ENCODE results near the gene CEL. TPM values are rescaled to one million over a fixed set of nuclear protein-coding genes. Genes with fewer than 3 reads are reported as not detected.

Gene CEL
- total RNA-seq, 2 experiments from 2014 or later: 2.4 to 2.8 TPM

DNA sequence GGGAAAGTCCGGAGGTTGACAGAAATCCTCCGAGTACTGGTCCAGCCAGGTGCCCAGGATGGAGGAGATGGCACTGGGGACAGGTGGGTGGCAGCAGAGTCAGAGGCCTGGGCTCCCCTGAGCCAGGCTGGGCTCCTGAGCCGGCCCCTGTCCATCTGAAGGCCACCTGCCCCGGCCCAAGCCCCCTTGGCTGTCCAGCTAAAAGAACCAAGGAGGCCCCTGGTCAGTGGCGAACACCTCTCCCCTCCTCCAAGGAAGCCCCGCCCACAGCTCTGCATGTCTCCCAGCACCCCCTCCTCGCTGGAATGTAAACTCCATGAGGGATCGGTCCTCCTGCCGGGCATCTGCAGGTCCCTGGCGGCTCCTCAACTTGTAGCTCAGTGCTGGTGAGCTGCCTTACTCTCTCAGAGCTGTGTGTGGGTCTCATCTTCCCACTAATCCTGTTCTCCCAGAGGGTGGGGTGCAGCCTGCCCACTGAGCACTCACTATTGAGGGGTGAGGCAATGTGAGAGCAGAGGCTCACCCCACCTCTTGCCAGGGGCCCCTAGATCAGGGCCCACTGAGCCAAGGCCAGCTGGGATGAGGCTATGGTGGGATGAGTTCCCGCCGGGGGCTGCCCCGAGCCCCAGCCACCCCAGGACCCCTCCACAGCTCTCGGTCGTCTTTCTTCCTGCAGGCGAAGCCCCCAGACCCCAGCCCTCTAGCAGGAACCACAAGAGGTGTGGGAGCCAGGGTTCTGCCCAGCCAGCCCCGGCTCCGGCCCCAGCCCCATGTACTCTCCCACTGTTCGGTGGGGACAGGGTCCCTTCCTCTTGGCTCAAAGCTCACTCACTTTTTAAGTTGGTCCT, 47.2 kb downstream of the CEL start:
- H3K4me1 Mint-ChIP-seq (ENCODE audit: low read depth): peaks cover 29% of the 10 kb centered on the region
- H3K27me3 Mint-ChIP-seq (ENCODE audit: low read depth): no peaks in the 10 kb centered on the region
- CTCF ChIA-PET: interaction anchor here (1.0 to 22.3 kb wide), 2 partner anchors 13 to 37 kb away, joined by 3 to 421 read pairs; no protein-coding TSS in a partner anchor
- H3K4me3 Mint-ChIP-seq: no peak overlapping the region
- no peak for DNase-seq
- no peaks in the 10 kb centered on the region for H3K9me3 Mint-ChIP-seq (ENCODE audit: insufficient read depth)
- peak overlapping the region; percentile 55 for H3K27ac Mint-ChIP-seq
- ATAC-seq: no peak
- H3K36me3 Mint-ChIP-seq (ENCODE audit: low read depth): peaks cover 40% of the 10 kb centered on the region
- POLR2A ChIA-PET: interaction anchor here (1.1 to 1.4 kb wide), 2 partner anchors 24 to 35 kb away, joined by 4 to 6 read pairs; no protein-coding TSS in a partner anchor

DNA sequence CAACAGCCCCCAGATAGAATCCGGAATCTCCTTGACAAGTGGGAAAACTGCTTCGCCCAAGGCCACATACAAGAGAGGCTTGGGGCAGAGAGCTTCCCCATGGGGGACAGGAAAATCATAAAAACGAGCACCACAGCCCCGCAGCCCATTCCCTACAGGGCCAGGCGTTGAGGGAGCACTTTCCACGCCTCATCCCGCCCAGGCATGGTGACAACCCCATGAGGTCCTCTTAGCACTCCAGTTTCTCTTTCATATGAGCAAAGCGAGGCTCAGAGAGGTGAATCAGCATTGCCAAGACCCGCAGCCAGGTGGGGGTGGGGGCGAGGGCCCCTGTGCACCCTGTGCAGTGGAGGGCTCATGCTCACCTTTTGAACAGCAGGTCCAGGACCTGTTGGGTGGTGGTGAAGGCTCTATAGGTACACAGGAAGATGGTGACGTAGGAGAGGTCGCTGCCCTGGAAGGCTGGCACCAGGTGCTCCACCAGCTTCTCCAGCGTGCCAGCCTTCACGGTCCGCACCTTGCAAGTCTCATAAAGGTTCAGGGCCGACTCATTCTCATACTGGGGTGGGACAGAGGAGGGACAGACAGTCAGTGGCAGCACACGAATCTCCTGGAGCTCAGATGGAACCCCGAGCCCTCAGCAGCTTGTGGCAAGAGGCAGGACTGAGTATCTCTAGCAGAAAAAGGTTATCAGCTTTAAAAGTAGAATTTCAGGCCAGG, 48.3 kb downstream of the CEL start:
- Mint-ChIP-seq H3K4me3 (no peak overlapping the region), H3K27me3 (ENCODE audit: low read depth) (no peaks in the 10 kb centered on the region), H3K4me1 (ENCODE audit: low read depth) (peaks cover 40% of the 10 kb centered on the region), H3K36me3 (ENCODE audit: low read depth) (peaks cover 33% of the 10 kb centered on the region), H3K9me3 (ENCODE audit: insufficient read depth) (no peaks in the 10 kb centered on the region), H3K27ac (no peak overlapping the region)
- ChIA-PET CTCF (interaction anchor here (0.8 to 22.3 kb wide), 3 partner anchors 14 to 88 kb away, joined by 3 to 421 read pairs (median 3); no protein-coding TSS in a partner anchor), POLR2A (interaction anchor here (1.3 kb wide), 1 partner anchor 34 kb away, joined by 3 read pairs; no protein-coding TSS in a partner anchor)
- ATAC-seq: no peak
- DNase-seq: no peak

DNA sequence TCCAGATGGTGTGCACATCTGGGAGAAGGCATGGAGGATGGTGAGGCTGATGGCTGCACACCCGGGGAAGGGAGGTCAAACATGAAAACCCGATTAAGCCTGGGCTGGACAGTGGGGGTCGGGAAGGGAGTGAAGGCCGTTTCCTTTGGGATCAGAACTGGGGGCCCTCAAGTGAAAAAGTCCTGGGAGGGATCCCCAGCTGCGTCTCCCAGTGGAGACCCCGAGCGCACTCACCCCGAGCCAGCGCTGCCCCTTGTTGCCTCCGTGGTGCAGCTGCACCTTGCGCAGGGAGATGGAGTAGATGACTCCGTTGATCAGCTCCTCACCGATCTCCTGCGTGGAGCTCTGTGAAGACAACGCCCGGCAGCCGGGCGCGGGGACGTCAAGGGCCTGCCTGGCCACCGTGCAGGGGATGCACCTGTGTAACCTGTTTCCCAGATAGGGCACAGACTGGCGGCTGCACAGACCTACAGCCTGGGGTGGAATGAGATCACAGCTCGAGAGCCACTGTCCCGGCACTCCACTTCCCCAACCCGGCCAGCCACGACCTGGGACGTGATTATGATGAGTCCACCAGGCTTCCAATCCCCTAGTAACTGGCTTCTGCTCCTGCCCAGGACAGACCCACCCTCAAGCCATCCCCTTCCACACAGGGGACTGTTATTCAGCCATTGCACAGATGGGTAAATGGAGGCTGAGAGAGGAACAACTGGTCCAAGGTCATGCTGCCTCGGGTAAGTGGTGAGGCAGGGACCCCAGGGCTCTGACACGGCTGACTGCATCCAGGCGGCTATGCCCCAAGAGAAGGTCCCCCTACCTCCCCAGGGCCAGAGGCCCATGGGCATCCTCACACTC, 50.3 kb downstream of the CEL start:
- Mint-ChIP-seq H3K9me3 (ENCODE audit: insufficient read depth) (no peaks in the 10 kb centered on the region), H3K4me1 (ENCODE audit: low read depth) (peaks cover 54% of the 10 kb centered on the region), H3K27ac (peak overlapping the region; percentile 79), H3K36me3 (ENCODE audit: low read depth) (peaks cover 25% of the 10 kb centered on the region), H3K27me3 (ENCODE audit: low read depth) (no peaks in the 10 kb centered on the region), H3K4me3 (no peak overlapping the region)
- POLR2A ChIA-PET: interaction anchor here (1.5 kb wide), 1 partner anchor 32 kb away, joined by 6 read pairs; no protein-coding TSS in a partner anchor
- DNase-seq (no peak), ATAC-seq (no peak)
- CTCF ChIA-PET: interaction anchor here (1.0 to 22.3 kb wide), 3 partner anchors 21 to 34 kb away, joined by 3 to 421 read pairs (median 3); no protein-coding TSS in a partner anchor

DNA sequence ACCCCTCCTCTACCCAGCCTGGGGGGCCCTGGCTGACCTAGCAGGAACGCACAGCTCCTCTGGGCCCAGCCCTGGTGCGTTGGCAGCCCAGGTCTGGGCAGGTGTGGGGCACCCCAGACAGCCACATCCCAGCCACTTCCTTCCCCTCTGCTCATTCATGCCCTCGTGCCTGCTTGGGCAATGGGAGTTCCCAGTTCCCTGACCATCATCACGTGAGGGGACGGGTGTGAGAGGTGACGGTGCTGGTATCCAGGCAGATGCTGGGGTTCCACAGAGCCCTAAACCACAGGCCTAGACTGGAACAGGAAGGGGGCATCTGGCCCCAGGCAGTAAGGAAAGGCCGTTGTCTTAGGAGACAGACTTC, 50.9 kb downstream of the CEL start:
- ATAC-seq: peak; percentile 11
- peak overlapping the region; percentile 79 for H3K27ac Mint-ChIP-seq
- no peaks in the 10 kb centered on the region for H3K27me3 Mint-ChIP-seq (ENCODE audit: low read depth)
- peaks cover 26% of the 10 kb centered on the region for H3K36me3 Mint-ChIP-seq (ENCODE audit: low read depth)
- H3K4me1 Mint-ChIP-seq (ENCODE audit: low read depth): peaks cover 60% of the 10 kb centered on the region
- POLR2A ChIA-PET: interaction anchor here (1.5 kb wide), 1 partner anchor 31 kb away, joined by 6 read pairs; no protein-coding TSS in a partner anchor
- DNase-seq: no peak
- no peaks in the 10 kb centered on the region for H3K9me3 Mint-ChIP-seq (ENCODE audit: insufficient read depth)
- CTCF ChIA-PET: interaction anchor here (1.5 to 22.3 kb wide), 2 partner anchors 22 to 34 kb away, joined by 3 to 421 read pairs; no protein-coding TSS in a partner anchor
- H3K4me3 Mint-ChIP-seq: no peak overlapping the region

DNA sequence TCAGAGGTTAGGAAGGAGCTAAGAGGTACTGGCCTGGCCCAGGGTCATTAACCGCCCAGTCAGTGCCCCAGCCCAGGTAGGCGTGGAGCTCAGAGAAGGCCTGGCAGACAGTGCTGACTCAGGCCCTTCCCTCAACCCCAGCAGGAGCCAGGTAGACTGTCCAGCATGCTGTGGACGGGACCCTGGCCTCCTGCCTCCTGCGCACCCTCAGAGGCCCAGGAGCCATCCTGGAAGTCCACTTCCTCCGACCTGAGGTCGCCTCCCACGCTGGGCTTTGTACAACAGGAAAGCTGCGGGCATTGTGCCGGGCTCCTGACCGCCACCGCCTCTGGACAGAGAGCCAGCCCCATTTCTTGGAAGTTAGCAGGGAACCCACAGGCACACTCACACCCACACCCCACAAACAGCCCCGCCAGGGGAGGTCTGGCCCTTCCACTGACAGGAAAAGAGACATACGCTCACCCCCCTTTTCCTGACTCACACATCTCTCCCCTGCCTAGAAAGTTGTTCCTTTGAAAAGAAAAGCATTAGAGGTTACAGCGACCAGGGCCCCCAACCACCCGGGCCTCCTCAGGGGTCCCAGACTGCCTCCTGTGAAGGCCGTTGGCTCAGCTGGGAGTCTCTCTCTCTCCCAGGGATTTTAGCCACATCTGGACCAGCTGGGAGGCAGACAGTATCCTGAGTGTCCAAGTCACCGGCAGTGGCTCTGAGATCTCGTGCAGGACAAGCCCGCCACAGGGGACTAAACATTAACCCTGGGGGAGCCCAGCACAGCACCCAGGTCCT, 51.6 kb downstream of the CEL start:
- CTCF ChIA-PET: interaction anchor here (0.9 to 22.3 kb wide), 5 partner anchors 9 to 34 kb away, joined by 3 to 421 read pairs (median 3); no protein-coding TSS in a partner anchor
- ATAC-seq: no peak
- POLR2A ChIA-PET: interaction anchor here (0.8 kb wide), 1 partner anchor 21 kb away, joined by 3 read pairs; no protein-coding TSS in a partner anchor
- no peak for DNase-seq
- Mint-ChIP-seq H3K27me3 (ENCODE audit: low read depth) (no peaks in the 10 kb centered on the region), H3K36me3 (ENCODE audit: low read depth) (peaks cover 24% of the 10 kb centered on the region), H3K4me3 (no peak overlapping the region), H3K9me3 (ENCODE audit: insufficient read depth) (no peaks in the 10 kb centered on the region), H3K4me1 (ENCODE audit: low read depth) (peaks cover 64% of the 10 kb centered on the region), H3K27ac (peak overlapping the region; percentile 69)

DNA sequence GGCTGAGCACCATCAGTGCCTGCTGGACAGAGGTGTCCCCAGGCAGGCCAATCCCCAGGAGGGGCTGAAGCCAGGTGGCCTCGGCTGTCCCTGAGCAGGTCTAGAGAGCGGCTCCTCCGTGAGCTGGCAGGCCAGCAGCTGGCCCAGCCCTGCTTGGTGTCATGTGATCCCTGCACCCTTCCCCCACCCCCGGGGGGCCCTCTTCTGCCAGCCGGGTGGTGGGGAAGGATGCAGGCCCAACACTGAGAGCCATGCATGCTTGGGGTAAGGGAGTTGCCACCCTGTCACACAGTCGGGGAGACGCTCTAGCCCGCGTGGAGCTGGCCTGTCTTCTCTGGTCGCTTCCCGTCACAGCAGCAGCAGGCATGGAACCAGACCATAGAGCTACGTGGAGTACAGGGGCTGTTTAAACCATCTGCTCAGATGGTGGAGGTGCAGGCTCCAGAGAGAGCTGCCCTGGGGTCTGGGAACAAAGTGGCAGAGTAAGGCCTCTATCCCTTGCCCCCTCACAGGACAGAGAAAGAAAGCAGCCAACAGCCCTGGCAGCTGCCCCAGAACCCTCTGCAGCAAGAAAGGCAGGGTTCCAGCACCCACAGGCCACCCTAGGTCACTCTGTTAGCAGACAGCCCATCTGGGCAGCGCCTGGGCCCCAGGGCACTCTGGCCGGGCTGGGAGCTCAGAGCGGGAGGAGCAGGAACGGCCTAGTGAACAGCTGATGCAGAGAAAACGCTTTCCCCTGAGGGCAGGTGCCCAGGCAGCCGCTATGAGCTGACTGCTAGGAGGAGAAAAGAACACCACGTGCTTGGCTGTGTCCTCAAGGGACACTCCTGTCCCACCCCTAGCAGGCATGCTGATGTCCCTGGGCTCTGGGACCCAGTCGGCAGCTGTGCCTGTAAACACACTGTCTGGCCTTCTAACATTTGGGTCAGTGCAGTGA, 52.4 kb downstream of the CEL start:
- no peak for ATAC-seq
- no peaks in the 10 kb centered on the region for H3K27me3 Mint-ChIP-seq (ENCODE audit: low read depth)
- H3K27ac Mint-ChIP-seq: peak overlapping the region; percentile 83
- ChIA-PET CTCF (interaction anchor here (0.9 to 22.3 kb wide), 5 partner anchors 10 to 35 kb away, joined by 3 to 421 read pairs (median 3); no protein-coding TSS in a partner anchor), POLR2A (interaction anchor here (0.7 to 2.0 kb wide), 5 partner anchors 20 to 51 kb away, joined by 3 to 11 read pairs (median 4); no protein-coding TSS in a partner anchor)
- H3K36me3 Mint-ChIP-seq (ENCODE audit: low read depth): peaks cover 22% of the 10 kb centered on the region
- H3K4me1 Mint-ChIP-seq (ENCODE audit: low read depth): peaks cover 70% of the 10 kb centered on the region
- DNase-seq: no peak
- H3K4me3 Mint-ChIP-seq: no peak overlapping the region
- H3K9me3 Mint-ChIP-seq (ENCODE audit: insufficient read depth): no peaks in the 10 kb centered on the region

DNA sequence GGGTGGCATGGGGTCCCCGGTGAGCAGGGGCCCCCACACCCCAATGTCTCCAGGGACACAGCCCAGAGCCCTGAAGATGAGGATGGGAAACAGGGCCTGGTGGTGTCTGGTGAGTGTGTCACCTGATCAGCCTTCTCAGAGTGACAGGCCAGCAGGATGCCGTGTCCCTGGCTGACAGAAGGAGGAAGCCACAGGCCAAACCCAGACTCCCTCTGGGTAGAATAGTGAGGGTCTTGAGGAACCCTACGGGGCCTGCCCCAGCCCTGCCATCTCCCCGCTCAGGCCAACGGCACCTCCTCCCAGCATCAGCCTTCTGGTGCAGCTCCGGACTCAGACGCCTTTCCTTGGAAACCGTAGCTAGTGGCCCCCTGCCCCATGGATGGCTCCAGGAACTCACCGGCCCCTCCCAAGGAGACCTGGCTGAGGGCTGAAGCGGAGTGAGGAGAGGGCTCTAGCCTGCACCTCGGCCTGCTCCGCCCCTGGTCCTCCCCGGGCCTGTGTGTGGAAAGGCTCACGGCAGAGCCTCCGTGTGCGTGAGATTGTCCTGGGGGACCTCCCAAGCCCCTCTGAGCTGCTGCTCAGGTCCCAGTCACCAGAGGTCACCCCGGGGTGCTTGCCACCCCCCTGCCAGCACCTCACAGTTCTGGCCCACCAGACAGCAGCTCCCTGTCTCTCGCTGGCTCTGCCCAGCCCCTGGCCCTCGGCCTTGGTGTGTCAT, 53.3 kb downstream of the CEL start:
- Mint-ChIP-seq H3K27me3 (ENCODE audit: low read depth) (no peaks in the 10 kb centered on the region), H3K4me1 (ENCODE audit: low read depth) (peaks cover 75% of the 10 kb centered on the region), H3K36me3 (ENCODE audit: low read depth) (peaks cover 15% of the 10 kb centered on the region), H3K4me3 (no peak overlapping the region), H3K9me3 (ENCODE audit: insufficient read depth) (no peaks in the 10 kb centered on the region), H3K27ac (peak overlapping the region; percentile 83)
- ChIA-PET CTCF (interaction anchor here (0.9 to 22.3 kb wide), 5 partner anchors 11 to 66 kb away, joined by 3 to 421 read pairs (median 7); no protein-coding TSS in a partner anchor), POLR2A (interaction anchor here (0.6 to 2.8 kb wide), 8 partner anchors 16 to 244 kb away, joined by 3 to 17 read pairs (median 6); partner anchors contain the start of gene GTF3C5)
- DNase-seq: peak; percentile 47
- peak; percentile 20 for ATAC-seq

DNA sequence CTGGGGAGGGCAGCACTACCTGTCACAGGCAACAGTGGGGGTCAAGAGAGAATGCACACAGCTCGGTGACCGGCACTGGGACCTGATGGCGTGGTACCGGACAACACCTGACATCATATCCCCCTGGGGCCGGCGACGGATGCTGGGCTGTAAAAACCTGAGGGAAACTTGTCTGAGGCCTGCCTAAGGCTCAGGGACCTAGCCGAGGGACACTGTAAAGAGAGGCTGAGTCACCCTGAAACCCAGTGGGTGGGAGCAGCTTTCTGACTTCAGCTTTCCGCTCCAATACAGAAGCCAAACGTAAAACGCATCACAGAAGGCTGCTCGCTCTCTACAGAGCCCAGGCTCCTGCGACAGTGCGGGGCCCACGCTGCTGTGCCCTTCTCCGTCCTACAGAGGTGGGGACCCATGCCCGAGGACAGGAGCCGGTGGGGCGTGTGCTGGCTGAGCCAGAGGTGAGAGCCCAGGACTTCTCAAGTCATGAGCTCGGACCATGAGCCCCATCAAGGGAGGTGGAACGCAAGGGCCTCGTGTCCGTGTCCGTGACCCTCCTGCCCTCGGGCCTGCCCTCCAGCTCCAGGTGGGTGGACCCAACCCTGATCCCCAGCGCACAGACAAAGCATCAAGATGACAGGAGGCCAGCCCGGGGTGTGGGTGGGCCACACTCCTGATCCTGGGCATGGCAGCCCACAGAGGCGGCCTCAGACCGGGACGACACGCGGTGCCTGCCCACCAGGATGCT, 54.0 kb downstream of the CEL start:
- Mint-ChIP-seq H3K36me3 (ENCODE audit: low read depth) (peaks cover 11% of the 10 kb centered on the region), H3K27me3 (ENCODE audit: low read depth) (no peaks in the 10 kb centered on the region), H3K4me3 (no peak overlapping the region), H3K9me3 (ENCODE audit: insufficient read depth) (no peaks in the 10 kb centered on the region), H3K4me1 (ENCODE audit: low read depth) (peaks cover 79% of the 10 kb centered on the region), H3K27ac (peak overlapping the region; percentile 83)
- DNase-seq (peak; percentile 66), ATAC-seq (peak; percentile 62)
- ChIA-PET POLR2A (interaction anchor here (0.8 to 2.8 kb wide), 5 partner anchors 15 to 85 kb away, joined by 3 to 17 read pairs (median 10); partner anchors contain the start of gene GTF3C5), CTCF (interaction anchor here (1.0 to 22.3 kb wide), 4 partner anchors 10 to 67 kb away, joined by 5 to 421 read pairs (median 8); no protein-coding TSS in a partner anchor)

Measured in activated CD8-positive, alpha-beta T cell treated with anti-CD3 and anti-CD28 coated beads, Interleukin-2, amount 10 ng/mL, durations not matched to agents 7 days and 5 days (primary cell).